Fibroblast of peridontal ligament (primary cell): Measurements from ENCODE around the gene CCDC91.
"Not testable (repeated sequence)": the region's sequence is repeated elsewhere in the genome, so short reads cannot be mapped to it uniquely, and the experiment has no call there.

Source experiments
- DNase-seq: peaks from one replicate; pipeline ENCODE4 v3.0.0-alpha.2; 2010; ENCODE audit errors: extremely low read depth

The CCDC91 gene

GRCh38 chr12:28184375-28184774 is 5.9 kb upstream of the CCDC91 start:
- no peak for DNase-seq

- no peak for DNase-seq
Observed at GRCh38 chr12:28186500-28186899, 3.8 kb upstream of the CCDC91 start.

GRCh38 chr12:28189784-28190320 is 404 bp upstream of the CCDC91 start:
- DNase-seq: no peak

- peak; percentile 40 for DNase-seq
Observed at GRCh38 chr12:28191051-28192048, 1.1 kb downstream of the CCDC91 start.

GRCh38 chr12:28192125-28192524 is 1.9 kb downstream of the CCDC91 start:
- DNase-seq: no peak

- not testable (repeated sequence) for DNase-seq
Observed at GRCh38 chr12:28194621-28195020, 4.4 kb downstream of the CCDC91 start.

GRCh38 chr12:28201136-28201535 is 10.9 kb downstream of the CCDC91 start:
- DNase-seq: not testable (repeated sequence)

- no peak for DNase-seq
Observed at GRCh38 chr12:28202374-28203130, 12.3 kb downstream of the CCDC91 start.

- DNase-seq: no peak
Observed at GRCh38 chr12:28209782-28210181, 19.5 kb downstream of the CCDC91 start.

- no peak for DNase-seq
Observed at GRCh38 chr12:28212182-28212581, 21.9 kb downstream of the CCDC91 start.

- DNase-seq: no peak
Observed at GRCh38 chr12:28215021-28215420, 24.8 kb downstream of the CCDC91 start.

GRCh38 chr12:28216016-28216415 is 25.8 kb downstream of the CCDC91 start:
- DNase-seq: no peak

GRCh38 chr12:28217805-28218204 is 27.5 kb downstream of the CCDC91 start:
- no peak for DNase-seq

GRCh38 chr12:28218875-28219274 is 28.6 kb downstream of the CCDC91 start:
- no peak for DNase-seq

GRCh38 chr12:28219827-28220226 is 29.6 kb downstream of the CCDC91 start:
- DNase-seq: no peak

- DNase-seq: no peak
Observed at GRCh38 chr12:28222081-28222700, 31.9 kb downstream of the CCDC91 start.

GRCh38 chr12:28223025-28223554 is 32.8 kb downstream of the CCDC91 start:
- no peak for DNase-seq

GRCh38 chr12:28223858-28224257 is 33.6 kb downstream of the CCDC91 start:
- DNase-seq: no peak

GRCh38 chr12:28226705-28227104 is 36.4 kb downstream of the CCDC91 start:
- no peak for DNase-seq

- DNase-seq: no peak
Observed at GRCh38 chr12:28227251-28227650, 37.0 kb downstream of the CCDC91 start.

GRCh38 chr12:28231248-28231647 is 41.0 kb downstream of the CCDC91 start:
- no peak for DNase-seq
